ENCODE data around the gene SLAMF7.

DNA sequence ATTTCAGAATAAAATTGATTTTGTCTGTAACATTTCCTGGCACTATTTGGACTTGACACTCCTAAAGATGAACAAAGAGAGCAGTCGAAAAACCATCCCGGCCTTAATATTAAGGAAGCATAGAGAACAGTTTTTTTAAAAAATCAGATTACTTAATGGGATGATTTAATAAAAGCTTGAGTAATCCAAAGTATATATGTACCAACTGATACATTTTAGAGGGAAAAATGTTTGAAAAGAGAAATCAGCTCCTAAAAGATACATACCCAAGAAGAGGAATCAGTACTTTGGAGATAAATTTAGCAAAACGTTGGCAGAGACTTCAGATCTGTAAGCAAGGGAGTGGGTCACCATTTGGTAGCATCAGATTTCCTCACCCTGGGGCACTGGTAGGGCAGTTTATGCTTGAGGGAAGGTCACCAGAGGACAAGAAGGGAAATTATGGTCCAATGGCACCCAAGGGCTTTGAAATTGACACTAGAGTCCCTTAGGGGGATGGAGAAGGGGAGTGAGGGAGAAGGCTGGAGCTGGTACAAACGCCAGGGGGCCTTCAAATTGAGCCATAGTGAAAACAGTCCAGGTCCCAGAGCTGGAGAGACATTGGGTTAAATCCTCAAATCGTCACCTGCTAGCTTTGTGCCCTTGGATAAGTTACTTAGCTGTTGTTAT lies 5.9 kb downstream of the SLAMF7 start:
- TF ChIP-seq, protein P1, sequence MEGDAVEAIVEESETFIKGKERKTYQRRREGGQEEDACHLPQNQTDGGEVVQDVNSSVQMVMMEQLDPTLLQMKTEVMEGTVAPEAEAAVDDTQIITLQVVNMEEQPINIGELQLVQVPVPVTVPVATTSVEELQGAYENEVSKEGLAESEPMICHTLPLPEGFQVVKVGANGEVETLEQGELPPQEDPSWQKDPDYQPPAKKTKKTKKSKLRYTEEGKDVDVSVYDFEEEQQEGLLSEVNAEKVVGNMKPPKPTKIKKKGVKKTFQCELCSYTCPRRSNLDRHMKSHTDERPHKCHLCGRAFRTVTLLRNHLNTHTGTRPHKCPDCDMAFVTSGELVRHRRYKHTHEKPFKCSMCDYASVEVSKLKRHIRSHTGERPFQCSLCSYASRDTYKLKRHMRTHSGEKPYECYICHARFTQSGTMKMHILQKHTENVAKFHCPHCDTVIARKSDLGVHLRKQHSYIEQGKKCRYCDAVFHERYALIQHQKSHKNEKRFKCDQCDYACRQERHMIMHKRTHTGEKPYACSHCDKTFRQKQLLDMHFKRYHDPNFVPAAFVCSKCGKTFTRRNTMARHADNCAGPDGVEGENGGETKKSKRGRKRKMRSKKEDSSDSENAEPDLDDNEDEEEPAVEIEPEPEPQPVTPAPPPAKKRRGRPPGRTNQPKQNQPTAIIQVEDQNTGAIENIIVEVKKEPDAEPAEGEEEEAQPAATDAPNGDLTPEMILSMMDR (IDR thresholded peaks at IDR 0.05): no peak
- no peak for TF ChIP-seq POLR2A (IDR thresholded peaks at IDR 0.05)
